ENCODE data around the gene TMEM247.

TMEM247 gene

DNA sequence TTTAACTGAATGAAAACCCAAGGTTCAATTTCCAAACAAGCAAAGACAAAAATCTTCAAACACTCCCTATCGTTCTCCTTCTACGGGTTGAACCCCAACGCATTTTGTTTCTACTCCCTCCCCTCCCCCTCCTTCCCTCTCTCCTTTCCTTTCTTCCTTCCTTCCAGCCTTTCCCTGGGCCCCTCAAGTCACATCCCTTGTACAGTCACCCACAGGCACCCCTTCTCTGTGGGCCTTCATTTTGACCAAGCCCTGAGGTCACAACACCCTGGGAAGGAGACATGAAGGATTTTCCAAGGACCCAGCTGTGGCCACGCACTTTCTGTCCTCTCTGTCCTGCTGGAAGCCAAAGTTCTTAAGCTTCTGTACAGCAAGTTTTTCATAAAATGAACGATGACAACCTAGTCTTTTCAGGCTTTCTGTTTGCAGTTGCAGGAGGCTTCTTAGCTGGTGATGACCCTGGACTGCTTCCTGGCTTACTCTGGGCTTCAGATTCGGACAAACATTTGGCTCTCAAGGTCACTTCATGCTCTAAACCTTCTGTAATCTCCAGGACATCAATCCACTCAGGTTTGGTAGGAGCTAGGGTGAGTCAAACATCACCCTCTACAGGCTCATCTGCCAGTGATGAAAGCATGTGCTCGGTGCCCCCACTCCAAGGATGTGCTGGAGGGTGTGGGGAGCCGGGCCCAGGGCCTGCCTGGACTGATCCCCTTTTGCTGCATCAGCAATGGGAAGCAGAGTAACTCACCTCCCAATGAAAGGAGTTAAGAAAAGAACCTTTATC lies 25.5 kb downstream of the TMEM247 start:
- in situ Hi-C loops (cut with HindIII; ENCODE audit: low sequenced_read_pairs) = no loop called here
- TF ChIP-seq, protein P1, sequence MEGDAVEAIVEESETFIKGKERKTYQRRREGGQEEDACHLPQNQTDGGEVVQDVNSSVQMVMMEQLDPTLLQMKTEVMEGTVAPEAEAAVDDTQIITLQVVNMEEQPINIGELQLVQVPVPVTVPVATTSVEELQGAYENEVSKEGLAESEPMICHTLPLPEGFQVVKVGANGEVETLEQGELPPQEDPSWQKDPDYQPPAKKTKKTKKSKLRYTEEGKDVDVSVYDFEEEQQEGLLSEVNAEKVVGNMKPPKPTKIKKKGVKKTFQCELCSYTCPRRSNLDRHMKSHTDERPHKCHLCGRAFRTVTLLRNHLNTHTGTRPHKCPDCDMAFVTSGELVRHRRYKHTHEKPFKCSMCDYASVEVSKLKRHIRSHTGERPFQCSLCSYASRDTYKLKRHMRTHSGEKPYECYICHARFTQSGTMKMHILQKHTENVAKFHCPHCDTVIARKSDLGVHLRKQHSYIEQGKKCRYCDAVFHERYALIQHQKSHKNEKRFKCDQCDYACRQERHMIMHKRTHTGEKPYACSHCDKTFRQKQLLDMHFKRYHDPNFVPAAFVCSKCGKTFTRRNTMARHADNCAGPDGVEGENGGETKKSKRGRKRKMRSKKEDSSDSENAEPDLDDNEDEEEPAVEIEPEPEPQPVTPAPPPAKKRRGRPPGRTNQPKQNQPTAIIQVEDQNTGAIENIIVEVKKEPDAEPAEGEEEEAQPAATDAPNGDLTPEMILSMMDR (IDR thresholded peaks at IDR 0.05; ENCODE audit: low read depth, low read length, missing control alignments) = no peak

DNA sequence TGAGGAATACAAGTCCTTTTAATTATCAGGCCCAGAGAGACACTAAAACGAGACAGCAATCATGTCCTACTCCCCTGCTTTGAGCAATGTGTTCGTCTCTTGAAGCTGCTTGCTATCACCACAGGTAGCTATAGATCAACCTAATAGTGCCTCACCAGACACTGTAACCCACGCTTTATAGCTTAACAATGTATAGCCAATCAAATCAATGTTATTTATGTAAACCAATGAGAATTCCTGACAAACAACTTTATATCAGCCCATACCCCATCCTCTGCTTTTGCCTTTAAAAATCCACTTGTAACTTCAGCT lies 26.1 kb downstream of the TMEM247 start:
- no peak overlapping the region for H3K4me3 ChIP-seq (ENCODE audit: low read depth, low read length)
- TF ChIP-seq, protein P1 (IDR thresholded peaks at IDR 0.05; ENCODE audit: low read depth, low read length, missing control alignments) = no peak
- in situ Hi-C loops (cut with HindIII; ENCODE audit: low sequenced_read_pairs) = no loop called here
- DNase-seq (ENCODE audit: low read depth) = no peak

More for the DNA sequence above, 25.5 kb downstream of the TMEM247 start:
- no peak overlapping the region for H3K4me3 ChIP-seq (ENCODE audit: low read depth, low read length)
- no peak for DNase-seq (ENCODE audit: low read depth)

DNA sequence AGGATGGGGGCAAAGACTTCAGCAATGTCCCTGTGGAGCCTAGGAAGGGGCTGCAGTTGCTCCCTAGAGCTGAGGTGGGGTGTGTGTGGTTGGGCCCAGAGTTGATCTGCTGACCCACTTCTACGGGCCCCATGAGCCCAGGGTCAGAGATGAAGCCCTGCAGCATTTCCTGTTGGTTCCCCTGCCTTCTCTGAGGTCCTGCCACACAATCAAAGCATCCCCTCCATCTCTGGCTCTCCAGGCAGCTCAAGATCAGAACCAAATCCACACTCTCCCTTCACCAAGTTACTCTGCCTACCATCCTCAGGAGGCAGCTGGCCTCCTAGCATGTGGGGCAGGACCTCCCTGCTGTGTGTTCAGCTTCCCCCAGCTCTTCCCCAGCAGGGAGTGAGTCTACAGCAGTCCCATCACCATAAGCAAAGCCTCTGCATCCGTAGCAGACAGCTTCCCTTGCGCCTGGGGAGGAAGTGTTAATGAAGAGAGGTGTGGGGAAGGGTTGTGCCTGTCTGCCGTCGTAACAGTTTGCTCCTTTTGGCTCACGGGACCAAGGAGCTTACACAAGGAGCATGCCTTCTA lies 26.9 kb downstream of the TMEM247 start:
- TF ChIP-seq, protein P1 (IDR thresholded peaks at IDR 0.05; ENCODE audit: low read depth, low read length, missing control alignments) = no peak
- H3K4me3 ChIP-seq (ENCODE audit: low read depth, low read length) = no peak overlapping the region
- in situ Hi-C loops (cut with HindIII; ENCODE audit: low sequenced_read_pairs) = no loop called here
- no peak for DNase-seq (ENCODE audit: low read depth)

DNA sequence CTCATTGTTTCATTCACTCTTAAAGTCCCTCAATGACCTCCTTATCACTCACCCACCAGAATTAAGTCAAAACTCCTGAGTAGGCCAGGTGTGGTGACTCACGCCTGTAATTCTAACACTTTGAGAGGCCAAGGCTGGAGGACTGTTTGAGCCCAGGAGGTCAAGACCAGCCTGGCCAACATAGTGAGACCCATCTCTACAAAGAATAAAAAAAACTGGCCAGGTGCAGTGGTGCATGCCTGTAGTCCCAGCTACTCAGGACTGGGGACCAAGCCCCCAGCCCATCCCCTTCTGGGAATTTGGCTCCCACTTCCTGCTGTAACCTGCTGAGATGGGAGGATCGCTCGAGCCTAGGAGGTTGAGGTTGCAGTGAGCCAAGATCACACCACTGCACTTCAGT lies 28.9 kb downstream of the TMEM247 start:
- TF ChIP-seq, protein P1 (IDR thresholded peaks at IDR 0.05; ENCODE audit: low read depth, low read length, missing control alignments) = no peak
- H3K4me3 ChIP-seq (ENCODE audit: low read depth, low read length) = no peak overlapping the region
- in situ Hi-C loops (cut with HindIII; ENCODE audit: low sequenced_read_pairs) = no loop called here
- no peak for DNase-seq (ENCODE audit: low read depth)

DNA sequence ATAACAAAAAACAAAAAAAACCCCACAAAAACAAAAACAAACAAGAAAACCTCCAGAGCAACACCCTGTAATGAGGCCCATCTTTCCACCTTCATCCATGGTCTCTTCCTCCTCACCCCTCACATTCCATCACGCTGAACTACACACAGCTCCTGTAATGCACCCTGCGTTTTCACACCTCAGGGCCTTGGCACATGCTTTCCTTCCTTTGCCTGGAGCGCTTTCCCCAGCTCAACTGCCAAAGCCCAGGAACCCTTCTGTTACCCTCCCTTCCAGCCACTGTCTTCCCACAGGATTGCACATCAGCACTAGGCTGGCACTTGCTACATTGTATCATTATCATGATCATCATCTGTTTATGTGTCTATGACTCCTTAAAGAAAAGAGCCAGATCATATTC lies 29.4 kb downstream of the TMEM247 start:
- TF ChIP-seq, protein P1 (IDR thresholded peaks at IDR 0.05; ENCODE audit: low read depth, low read length, missing control alignments) = no peak
- in situ Hi-C loops (cut with HindIII; ENCODE audit: low sequenced_read_pairs) = no loop called here
- DNase-seq (ENCODE audit: low read depth) = no peak
- H3K4me3 ChIP-seq (ENCODE audit: low read depth, low read length) = no peak overlapping the region

DNA sequence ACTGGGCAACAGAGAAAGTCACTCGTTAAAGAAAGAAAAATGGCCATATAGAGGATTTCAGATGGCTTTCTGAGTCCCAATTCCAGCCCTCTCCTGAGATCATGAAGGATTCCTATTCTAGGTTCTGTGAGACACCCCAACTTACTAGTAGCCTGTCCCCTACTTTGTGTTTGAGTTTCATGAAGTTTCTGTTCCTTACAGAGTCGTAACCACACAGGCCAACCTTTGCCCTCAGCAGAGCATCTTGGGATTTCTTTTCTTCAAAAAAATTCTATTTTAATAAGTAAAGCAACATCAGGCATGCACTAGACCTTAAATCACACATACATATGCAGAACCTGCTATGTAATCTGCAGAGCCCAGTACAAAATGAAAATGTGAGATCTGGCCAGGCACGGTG lies 30.4 kb downstream of the TMEM247 start:
- H3K4me3 ChIP-seq (ENCODE audit: low read depth, low read length) = no peak overlapping the region
- no peak for DNase-seq (ENCODE audit: low read depth)
- in situ Hi-C loops (cut with HindIII; ENCODE audit: low sequenced_read_pairs) = no loop called here
- TF ChIP-seq, protein P1 (IDR thresholded peaks at IDR 0.05; ENCODE audit: low read depth, low read length, missing control alignments) = no peak

Data from astrocyte of the cerebellum (primary cell).